Fibroblast of villous mesenchyme (primary cell): ENCODE measurements around the gene ARL11. TPM values are rescaled to one million over a fixed set of nuclear protein-coding genes. Genes with fewer than 3 reads are reported as not detected.

Source experiments
- DNase-seq: peaks from one replicate; pipeline ENCODE4 v3.0.0-alpha.2; 2010; ENCODE audit warnings: low read depth
- H3K4me3 ChIP-seq: 2 replicates; pipeline ENCODE4 v1.5.1; 2011; ENCODE audit warnings: low read depth, mild to moderate bottlenecking, low read length
- CTCF ChIP-seq: IDR thresholded peaks from 2 replicates; pipeline ENCODE4 v1.5.1; 2012; ENCODE audit warnings: low read depth, mild to moderate bottlenecking, low read length; ENCODE audit not compliant: insufficient read depth
- total RNA-seq: library from RNA; depleted of rRNA; stranded (reverse); fragments of >200 nt; gene quantifications from 2 replicates; pipeline ENCODE4 v1.2.3, GENCODE V29; 2012

The ARL11 gene
- total RNA-seq, 1 donor = not detected

DNA sequence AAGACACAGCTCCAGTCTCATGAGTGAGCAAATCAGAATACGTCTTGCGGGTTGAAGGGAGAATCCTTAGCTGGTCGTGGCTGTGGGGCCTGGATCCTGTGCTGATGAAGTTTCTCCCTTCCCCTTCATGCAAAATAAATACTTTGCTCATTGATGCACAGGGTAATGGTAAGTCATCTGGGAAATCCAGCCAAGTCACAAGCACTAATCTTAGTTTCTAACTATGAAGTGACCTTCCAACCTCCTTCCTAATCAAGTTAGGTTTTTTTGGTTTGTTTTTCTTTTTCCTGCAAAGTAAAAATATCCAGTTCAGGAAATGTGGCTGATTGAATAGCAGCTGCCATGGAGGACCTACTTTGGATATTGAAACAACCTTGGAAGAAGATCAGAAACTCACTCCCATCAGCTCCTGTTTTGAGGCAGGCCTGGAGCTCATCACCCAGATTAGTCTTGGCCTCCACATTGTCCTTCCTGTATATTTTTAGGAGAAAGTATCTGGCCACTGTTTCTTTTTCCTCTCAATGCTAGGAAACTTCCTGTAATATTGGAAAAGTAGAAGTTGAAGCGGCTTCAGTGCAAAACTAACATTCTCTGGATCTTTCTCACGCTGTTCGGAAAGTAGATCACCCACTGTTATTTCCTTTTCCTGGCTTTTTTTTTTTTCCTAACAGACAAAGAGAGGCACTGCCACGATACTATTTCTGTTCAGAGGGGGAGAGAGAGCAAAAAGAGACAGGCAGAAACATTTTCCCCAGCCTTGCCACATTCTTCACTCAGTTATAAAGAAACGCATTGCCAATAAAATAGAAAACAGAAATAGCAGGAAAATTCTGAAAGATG lies 12.3 kb upstream of the ARL11 start:
- no peak for TF ChIP-seq CTCF
- no peak for DNase-seq

DNA sequence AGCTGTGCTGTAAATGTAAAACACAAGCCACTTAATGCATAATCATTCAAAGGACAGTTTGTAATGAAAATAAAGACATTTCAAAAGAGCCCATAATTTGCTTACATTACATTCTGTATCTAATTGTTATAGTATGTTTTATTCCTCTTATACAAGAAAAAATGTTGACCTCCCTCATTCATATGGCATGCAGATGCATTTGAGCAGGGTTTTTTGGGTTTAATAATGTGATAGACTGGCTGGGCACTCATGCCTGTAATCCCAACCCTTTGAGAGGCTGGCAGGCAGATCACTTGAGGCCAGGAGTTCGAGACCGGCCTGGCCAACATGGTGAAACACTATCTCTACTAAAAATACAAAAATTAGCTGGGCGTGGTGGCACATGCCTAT lies 11.6 kb upstream of the ARL11 start:
- no peak for DNase-seq
- no peak for TF ChIP-seq CTCF
- no peak overlapping the region for H3K4me3 ChIP-seq

More for the DNA sequence above, 12.3 kb upstream of the ARL11 start:
- H3K4me3 ChIP-seq = no peak overlapping the region

- DNase-seq = no peak
- TF ChIP-seq CTCF = no peak
- H3K4me3 ChIP-seq = no peak overlapping the region
Measured at GRCh38 chr13:49620170-49620621, 8.1 kb upstream of the ARL11 start.

- TF ChIP-seq CTCF = no peak
- H3K4me3 ChIP-seq = no peak overlapping the region
- no peak for DNase-seq
Measured at GRCh38 chr13:49622174-49622946, 5.9 kb upstream of the ARL11 start.

DNA sequence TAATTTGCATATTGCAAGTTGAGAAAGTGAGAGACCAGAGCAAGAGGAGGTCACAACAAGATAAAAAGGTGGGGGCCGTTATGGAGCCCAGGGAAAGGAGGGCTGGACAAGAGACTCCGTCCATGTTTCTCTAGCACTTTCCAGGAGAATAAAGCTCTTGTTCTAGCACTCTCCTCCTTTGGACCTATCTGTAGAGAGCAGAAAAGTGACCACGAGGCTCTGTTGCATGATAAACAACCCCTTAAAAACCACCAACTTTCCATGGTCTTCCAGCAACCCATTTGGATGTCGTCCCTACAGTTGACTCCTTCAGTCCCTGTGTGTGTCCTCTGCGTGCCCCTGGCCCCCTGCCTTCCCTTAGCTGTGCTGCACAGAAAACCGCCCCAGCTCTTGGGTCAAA lies 4.1 kb upstream of the ARL11 start:
- H3K4me3 ChIP-seq = no peak overlapping the region
- no peak for DNase-seq
- no peak for TF ChIP-seq CTCF

DNA sequence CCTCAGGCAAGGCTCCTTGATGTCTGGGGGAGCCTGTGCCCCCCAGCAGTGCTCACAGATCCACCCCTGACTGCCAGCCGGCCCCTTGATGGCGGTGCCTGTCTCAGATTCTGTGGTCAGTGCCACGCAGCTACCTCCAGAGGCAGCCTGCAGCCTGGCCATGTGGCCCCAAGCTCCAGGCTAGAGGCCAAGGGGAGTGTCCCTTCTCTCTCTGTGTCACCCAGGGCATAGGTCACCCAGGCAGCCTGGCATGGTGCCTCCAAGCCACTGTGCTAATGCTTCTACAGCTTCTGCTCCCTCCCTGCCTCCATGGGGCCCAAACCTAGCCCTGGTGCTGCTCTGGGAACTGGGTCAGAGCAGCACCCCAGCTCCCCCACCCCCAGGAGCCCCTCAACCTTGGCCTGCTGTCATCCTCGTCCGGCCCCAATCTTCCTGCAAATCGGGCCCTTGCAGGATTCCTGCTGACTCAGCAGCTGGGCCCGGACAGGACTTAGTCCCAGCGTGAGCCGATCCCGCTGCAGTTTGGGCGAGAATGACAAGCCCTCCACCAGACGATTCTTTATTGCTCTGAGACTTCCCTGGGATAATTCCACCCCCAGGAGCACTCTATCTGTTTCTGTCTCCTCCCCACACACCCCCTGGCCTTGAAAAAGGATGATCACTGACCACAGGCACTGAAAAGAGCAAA lies 2.8 kb upstream of the ARL11 start:
- TF ChIP-seq CTCF = no peak
- DNase-seq = peak; percentile 30
- H3K4me3 ChIP-seq = no peak overlapping the region
